C1 segment of cervical spinal cord (tissue), 14 donors: Measurements from ENCODE around the gene UBALD1.

Experiments used
- DNase-seq, 14 donors: peaks; one replicate each; lab custom pipeline; 2025; lab: John Stamatoyannopoulos, UW

UBALD1 gene

GRCh38 chr16:4616047-4616811 lies 1.5 kb upstream of the UBALD1 start:
- peak; percentile 91 to 100 (median 99) for DNase-seq

- peak in 2 of 14 donors; percentile 44 to 63 for DNase-seq
Measured at GRCh38 chr16:4615384-4616046, 827 bp upstream of the UBALD1 start.

GRCh38 chr16:4613636-4614570 lies 785 bp downstream of the UBALD1 start:
- DNase-seq, result peak in 1 of 14 donors; percentile 17

- DNase-seq, result no peak
Measured at GRCh38 chr16:4612977-4613635, 1.6 kb downstream of the UBALD1 start.

GRCh38 chr16:4612474-4612931 lies 2.2 kb downstream of the UBALD1 start:
- DNase-seq, result no peak

- DNase-seq, result no peak
Measured at GRCh38 chr16:4611337-4612021, 3.2 kb downstream of the UBALD1 start.

GRCh38 chr16:4610011-4611005 lies 4.4 kb downstream of the UBALD1 start:
- DNase-seq, result no peak

- no peak for DNase-seq
Measured at GRCh38 chr16:4609200-4610010, 5.3 kb downstream of the UBALD1 start.

- DNase-seq, result no peak
Measured at GRCh38 chr16:4608704-4608980, 6.0 kb downstream of the UBALD1 start.

- DNase-seq, result no peak
Measured at GRCh38 chr16:4607841-4608703, 6.6 kb downstream of the UBALD1 start.

GRCh38 chr16:4606354-4606753 lies 8.3 kb downstream of the UBALD1 start:
- DNase-seq, result no peak

GRCh38 chr16:4604401-4604800 lies 10.3 kb downstream of the UBALD1 start:
- DNase-seq, result no peak

GRCh38 chr16:4603624-4604170 lies 11.0 kb downstream of the UBALD1 start:
- DNase-seq, result no peak

GRCh38 chr16:4602331-4602730 lies 12.4 kb downstream of the UBALD1 start:
- no peak for DNase-seq

- no peak for DNase-seq
Measured at GRCh38 chr16:4601864-4602186, 12.9 kb downstream of the UBALD1 start.

- DNase-seq, result peak in 7 of 14 donors; percentile 17 to 92 (median 20)
Measured at GRCh38 chr16:4601036-4601863, 13.4 kb downstream of the UBALD1 start.

GRCh38 chr16:4599545-4599944 lies 15.1 kb downstream of the UBALD1 start:
- DNase-seq, result no peak
